ENCODE results near the gene CDK9. TPM values are rescaled to one million over a fixed set of nuclear protein-coding genes. Genes with fewer than 3 reads are reported as not detected.

The CDK9 gene
- total RNA-seq, 2 experiments from 2014 or later = 132 to 136 TPM

- POLR2A ChIA-PET = interaction anchor here (0.7 to 1.0 kb wide), 2 partner anchors 22 to 54 kb away, joined by 4 read pairs; partner anchors contain the start of gene CDK9
- CTCF ChIA-PET = interaction anchor here (0.9 to 11.1 kb wide), 8 partner anchors 15 to 158 kb away, joined by 3 to 102 read pairs (median 4); partner anchors contain the start of genes CDK9, ENG and TOR2A
- peak overlapping the region; percentile 57 for H3K27ac Mint-ChIP-seq
- DNase-seq (peak; percentile 42), ATAC-seq (peak; percentile 45)
- peaks cover 58% of the 10 kb centered on the region for H3K4me1 Mint-ChIP-seq (ENCODE audit: low read depth)
- H3K36me3 Mint-ChIP-seq (ENCODE audit: low read depth) = peaks cover 76% of the 10 kb centered on the region
- H3K4me3 Mint-ChIP-seq = no peak overlapping the region
- H3K27me3 Mint-ChIP-seq (ENCODE audit: low read depth) = no peaks in the 10 kb centered on the region
- H3K9me3 Mint-ChIP-seq (ENCODE audit: insufficient read depth) = no peaks in the 10 kb centered on the region
These were observed 21.9 kb upstream of the CDK9 start for GRCh38 chr9:127763918-127764384.

- ATAC-seq (no peak), DNase-seq (no peak)
- peaks cover 72% of the 10 kb centered on the region for H3K4me1 Mint-ChIP-seq (ENCODE audit: low read depth)
- H3K27ac Mint-ChIP-seq = peak overlapping the region; percentile 77
- no peak overlapping the region for H3K4me3 Mint-ChIP-seq
- POLR2A ChIA-PET = interaction anchor here (0.6 to 1.1 kb wide), 2 partner anchors 11 to 18 kb away, joined by 3 to 4 read pairs; no protein-coding TSS in a partner anchor
- CTCF ChIA-PET = interaction anchor here (1.1 to 11.1 kb wide), 6 partner anchors 10 to 377 kb away, joined by 3 to 102 read pairs (median 20); partner anchors contain the start of genes CDK9 and TOR2A
- H3K36me3 Mint-ChIP-seq (ENCODE audit: low read depth) = peaks cover 82% of the 10 kb centered on the region
- H3K9me3 Mint-ChIP-seq (ENCODE audit: insufficient read depth) = no peaks in the 10 kb centered on the region
- H3K27me3 Mint-ChIP-seq (ENCODE audit: low read depth) = no peaks in the 10 kb centered on the region
These were observed 20.4 kb upstream of the CDK9 start for GRCh38 chr9:127765418-127765817.

- no peak for DNase-seq
- CTCF ChIA-PET = interaction anchor here (1.0 to 11.1 kb wide), 8 partner anchors 9 to 177 kb away, joined by 3 to 102 read pairs (median 10); partner anchors contain the start of genes CDK9 and TOR2A
- Mint-ChIP-seq H3K9me3 (ENCODE audit: insufficient read depth) (no peaks in the 10 kb centered on the region), H3K4me3 (peak overlapping the region; percentile 63), H3K27ac (peak overlapping the region; percentile 84), H3K36me3 (ENCODE audit: low read depth) (peaks cover 87% of the 10 kb centered on the region), H3K27me3 (ENCODE audit: low read depth) (no peaks in the 10 kb centered on the region), H3K4me1 (ENCODE audit: low read depth) (peaks cover 92% of the 10 kb centered on the region)
- no peak for ATAC-seq
- POLR2A ChIA-PET = interaction anchor here (0.6 to 2.8 kb wide), 6 partner anchors 9 to 38 kb away, joined by 3 to 9 read pairs (median 6); partner anchors contain the start of gene CDK9
These were observed 18.4 kb upstream of the CDK9 start for GRCh38 chr9:127767410-127767809.

GRCh38 chr9:127767909-127768331 is 17.9 kb upstream of the CDK9 start:
- Mint-ChIP-seq H3K4me3 (peak overlapping the region; percentile 44), H3K36me3 (ENCODE audit: low read depth) (peaks cover 87% of the 10 kb centered on the region), H3K9me3 (ENCODE audit: insufficient read depth) (no peaks in the 10 kb centered on the region)

DNA sequence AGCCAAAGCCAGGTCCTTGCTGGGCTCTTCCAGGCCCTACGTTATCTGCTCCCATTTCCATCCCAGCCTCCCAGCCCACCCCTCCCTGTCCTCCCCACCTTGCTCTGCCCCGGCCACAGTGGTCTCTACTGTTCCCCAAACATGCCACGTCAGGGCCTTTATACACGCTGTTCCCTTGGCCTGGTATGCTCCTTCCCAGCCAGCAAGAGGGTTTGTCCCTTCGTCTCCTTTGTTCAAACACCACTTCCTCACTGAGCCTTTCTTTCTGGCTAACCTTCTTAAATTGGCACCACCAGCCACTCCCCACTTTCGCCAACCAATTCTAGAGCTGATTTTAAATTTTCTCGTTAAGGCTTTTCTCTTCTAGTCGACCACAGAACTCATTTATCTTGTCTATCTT is 17.1 kb upstream of the CDK9 start:
- CTCF ChIA-PET = interaction anchor here (1.3 to 11.1 kb wide), 3 partner anchors 15 to 45 kb away, joined by 3 to 102 read pairs (median 34); partner anchors contain the start of genes CDK9 and TOR2A
- peak overlapping the region; percentile 44 for H3K4me3 Mint-ChIP-seq
- POLR2A ChIA-PET = interaction anchor here (0.6 to 4.0 kb wide), 3 partner anchors 11 to 16 kb away, joined by 3 to 27 read pairs (median 6); partner anchors contain the start of gene CDK9
- no peak for DNase-seq
- peak overlapping the region; percentile 84 for H3K27ac Mint-ChIP-seq
- H3K4me1 Mint-ChIP-seq (ENCODE audit: low read depth) = peaks cover 90% of the 10 kb centered on the region
- ATAC-seq = no peak
- H3K36me3 Mint-ChIP-seq (ENCODE audit: low read depth) = peaks cover 86% of the 10 kb centered on the region
- H3K27me3 Mint-ChIP-seq (ENCODE audit: low read depth) = no peaks in the 10 kb centered on the region
- no peaks in the 10 kb centered on the region for H3K9me3 Mint-ChIP-seq (ENCODE audit: insufficient read depth)

More at GRCh38 chr9:127767909-127768331, 17.9 kb upstream of the CDK9 start:
- ChIA-PET CTCF (interaction anchor here (1.3 to 11.1 kb wide), 6 partner anchors 9 to 178 kb away, joined by 3 to 102 read pairs (median 13); partner anchors contain the start of genes CDK9 and TOR2A), POLR2A (interaction anchor here (0.6 to 2.8 kb wide), 5 partner anchors 8 to 37 kb away, joined by 3 to 9 read pairs (median 6); no protein-coding TSS in a partner anchor)
- H3K27me3 Mint-ChIP-seq (ENCODE audit: low read depth) = no peaks in the 10 kb centered on the region
- H3K4me1 Mint-ChIP-seq (ENCODE audit: low read depth) = peaks cover 92% of the 10 kb centered on the region
- H3K27ac Mint-ChIP-seq = peak overlapping the region; percentile 84
- DNase-seq (no peak), ATAC-seq (no peak)

DNA sequence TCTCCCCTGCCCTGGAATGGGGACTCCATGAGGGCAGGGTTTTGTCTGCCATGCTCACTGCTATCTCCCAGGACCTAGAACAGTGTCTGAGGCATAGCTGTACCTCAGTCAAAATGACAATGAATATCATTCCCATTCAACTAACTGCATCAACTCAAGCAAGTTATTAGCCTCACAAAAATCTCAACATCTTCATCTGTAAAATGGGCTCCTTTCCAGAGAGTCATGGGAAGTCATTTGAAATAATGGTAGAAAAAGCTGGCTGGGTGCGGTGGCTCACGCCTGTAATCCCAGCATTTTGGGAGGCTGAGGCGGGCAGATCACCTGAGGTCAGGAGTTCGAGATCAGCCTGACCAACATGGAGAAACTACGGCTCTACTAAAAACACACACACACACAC is 16.7 kb upstream of the CDK9 start:
- peak overlapping the region; percentile 44 for H3K4me3 Mint-ChIP-seq
- H3K36me3 Mint-ChIP-seq (ENCODE audit: low read depth) = peaks cover 86% of the 10 kb centered on the region
- no peaks in the 10 kb centered on the region for H3K9me3 Mint-ChIP-seq (ENCODE audit: insufficient read depth)

GRCh38 chr9:127769929-127770582 is 15.8 kb upstream of the CDK9 start:
- ChIA-PET CTCF (interaction anchor here (0.7 to 11.1 kb wide), 9 partner anchors 9 to 151 kb away, joined by 3 to 102 read pairs (median 3); partner anchors contain the start of genes CDK9, ST6GALNAC4 and TOR2A), POLR2A (interaction anchor here (0.7 to 4.0 kb wide), 8 partner anchors 9 to 133 kb away, joined by 3 to 27 read pairs (median 6); partner anchors contain the start of genes CDK9 and TOR2A)
- DNase-seq = no peak
- Mint-ChIP-seq H3K27ac (peak overlapping the region; percentile 85), H3K9me3 (ENCODE audit: insufficient read depth) (no peaks in the 10 kb centered on the region), H3K4me3 (peak overlapping the region; percentile 89), H3K4me1 (ENCODE audit: low read depth) (peaks cover 92% of the 10 kb centered on the region), H3K27me3 (ENCODE audit: low read depth) (no peaks in the 10 kb centered on the region), H3K36me3 (ENCODE audit: low read depth) (peaks cover 86% of the 10 kb centered on the region)
- ATAC-seq = no peak

More for the DNA sequence above, 16.7 kb upstream of the CDK9 start:
- DNase-seq (no peak), ATAC-seq (no peak)
- CTCF ChIA-PET = interaction anchor here (1.3 to 11.1 kb wide), 3 partner anchors 15 to 44 kb away, joined by 3 to 102 read pairs (median 34); partner anchors contain the start of genes CDK9 and TOR2A
- POLR2A ChIA-PET = interaction anchor here (0.6 to 4.0 kb wide), 3 partner anchors 10 to 16 kb away, joined by 3 to 27 read pairs (median 6); partner anchors contain the start of gene CDK9
- Mint-ChIP-seq H3K27me3 (ENCODE audit: low read depth) (no peaks in the 10 kb centered on the region), H3K4me1 (ENCODE audit: low read depth) (peaks cover 90% of the 10 kb centered on the region), H3K27ac (peak overlapping the region; percentile 84)

DNA sequence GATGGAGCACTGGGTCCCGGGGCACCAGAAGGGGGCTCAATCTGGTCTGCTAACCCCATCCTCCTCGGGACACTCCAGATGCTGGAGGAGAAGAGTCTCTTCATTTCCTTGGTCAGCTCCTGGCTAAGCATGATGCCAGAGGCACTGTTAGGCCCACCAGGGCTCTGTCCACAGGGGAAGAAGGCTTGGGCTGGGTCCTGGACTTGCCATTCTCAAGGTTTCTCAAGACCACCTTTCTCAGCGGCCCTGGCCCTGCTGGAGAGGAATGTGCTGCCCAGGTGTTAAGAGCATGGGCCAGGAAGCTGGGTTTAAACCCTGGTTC is 15.3 kb upstream of the CDK9 start:
- Mint-ChIP-seq H3K4me3 (peak overlapping the region; percentile 89), H3K27ac (peak overlapping the region; percentile 85), H3K27me3 (ENCODE audit: low read depth) (no peaks in the 10 kb centered on the region), H3K4me1 (ENCODE audit: low read depth) (peaks cover 90% of the 10 kb centered on the region), H3K36me3 (ENCODE audit: low read depth) (peaks cover 83% of the 10 kb centered on the region), H3K9me3 (ENCODE audit: insufficient read depth) (no peaks in the 10 kb centered on the region)
- no peak for ATAC-seq
- no peak for DNase-seq
- ChIA-PET POLR2A (interaction anchor here (0.7 to 4.0 kb wide), 14 partner anchors 8 to 320 kb away, joined by 3 to 27 read pairs (median 4); partner anchors contain the start of genes CDK9, FPGS, LRSAM1 and RPL12), CTCF (interaction anchor here (0.7 to 11.1 kb wide), 10 partner anchors 9 to 150 kb away, joined by 3 to 102 read pairs (median 6); partner anchors contain the start of genes CDK9, ST6GALNAC4 and TOR2A)

DNA sequence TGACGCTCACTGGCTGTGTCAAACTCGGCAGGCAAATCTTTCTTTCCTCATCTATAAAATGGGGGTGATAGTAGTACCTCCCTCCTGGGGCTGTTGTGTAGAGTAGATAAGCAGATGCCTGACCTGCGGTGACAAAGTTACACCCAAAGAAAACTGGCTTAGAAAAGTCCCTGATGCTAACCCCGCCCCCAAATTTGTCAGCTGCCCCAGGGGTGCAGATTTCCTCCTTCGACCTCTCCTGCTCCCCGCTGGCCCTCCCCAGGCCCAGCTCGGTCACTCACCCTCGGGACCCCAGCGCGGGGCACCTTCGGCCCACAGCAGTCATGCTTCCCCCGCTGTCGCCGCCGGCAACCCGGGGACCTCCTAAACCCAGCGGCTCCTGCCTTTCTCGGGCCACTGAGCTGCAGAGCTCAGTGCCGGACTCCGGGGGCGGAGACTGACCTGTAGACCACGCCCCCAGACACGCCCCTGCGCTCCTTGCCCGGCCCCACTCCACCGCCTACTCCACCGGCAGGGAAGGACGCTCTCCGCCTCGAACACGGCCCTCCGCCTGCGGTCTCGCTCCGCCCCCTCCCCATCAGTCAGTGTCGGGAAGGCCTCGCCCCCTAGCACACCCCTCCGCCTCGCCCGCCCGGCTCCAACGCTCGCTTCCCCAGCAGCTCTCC is 14.8 kb upstream of the CDK9 start:
- Mint-ChIP-seq H3K9me3 (ENCODE audit: insufficient read depth) (no peaks in the 10 kb centered on the region), H3K4me1 (ENCODE audit: low read depth) (peaks cover 86% of the 10 kb centered on the region), H3K27me3 (ENCODE audit: low read depth) (no peaks in the 10 kb centered on the region), H3K4me3 (peak overlapping the region; percentile 89), H3K36me3 (ENCODE audit: low read depth) (peaks cover 78% of the 10 kb centered on the region), H3K27ac (peak overlapping the region; percentile 85)
- DNase-seq = peak; percentile 98
- peak; percentile 92 for ATAC-seq
- ChIA-PET POLR2A (interaction anchor here (0.6 to 4.0 kb wide), 16 partner anchors 8 to 320 kb away, joined by 3 to 27 read pairs (median 4); partner anchors contain the start of genes CDK9, FPGS, LRSAM1 and RPL12), CTCF (interaction anchor here (0.8 to 11.1 kb wide), 7 partner anchors 9 to 150 kb away, joined by 3 to 102 read pairs (median 14); partner anchors contain the start of genes CDK9, ST6GALNAC4 and TOR2A)

GRCh38 chr9:127771570-127772189 is 14.2 kb upstream of the CDK9 start:
- H3K9me3 Mint-ChIP-seq (ENCODE audit: insufficient read depth) = no peaks in the 10 kb centered on the region
- DNase-seq (no peak), ATAC-seq (no peak)
- ChIA-PET CTCF (interaction anchor here (0.8 to 11.1 kb wide), 7 partner anchors 8 to 149 kb away, joined by 3 to 102 read pairs (median 14); partner anchors contain the start of genes CDK9, ST6GALNAC4 and TOR2A), POLR2A (interaction anchor here (0.6 to 4.0 kb wide), 12 partner anchors 7 to 321 kb away, joined by 3 to 27 read pairs (median 4); partner anchors contain the start of genes CDK9, FPGS, LRSAM1 and RPL12)
- H3K27me3 Mint-ChIP-seq (ENCODE audit: low read depth) = no peaks in the 10 kb centered on the region
- H3K36me3 Mint-ChIP-seq (ENCODE audit: low read depth) = peaks cover 78% of the 10 kb centered on the region
- H3K27ac Mint-ChIP-seq = peak overlapping the region; percentile 85
- peaks cover 86% of the 10 kb centered on the region for H3K4me1 Mint-ChIP-seq (ENCODE audit: low read depth)
- peak overlapping the region; percentile 89 for H3K4me3 Mint-ChIP-seq
